ENCODE results near the gene PARL.

The PARL gene

DNA sequence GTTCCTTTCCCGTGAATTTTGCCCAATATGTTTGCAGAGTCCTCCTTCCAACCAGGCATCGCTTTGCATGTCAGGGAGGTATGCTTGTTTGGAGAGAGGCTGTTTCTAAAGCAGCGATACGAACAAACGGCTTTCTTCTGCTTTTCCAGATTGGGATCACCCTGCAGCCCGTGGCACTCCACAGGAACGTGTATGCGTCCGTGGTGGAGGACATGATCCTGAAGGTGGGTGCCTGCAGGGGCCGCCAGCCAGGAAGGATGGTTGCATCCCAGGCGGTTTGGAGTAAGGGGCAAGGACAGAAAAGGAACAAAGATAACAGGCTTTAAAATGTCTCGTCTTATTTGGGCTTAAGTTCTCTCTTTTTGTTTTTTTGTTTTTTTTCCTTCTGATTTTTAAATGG is 76.8 kb downstream of the PARL start:
- FAIRE-seq (no peak), DNase-seq (ENCODE audit: insufficient read length, low spot score) (no peak)
- TF ChIP-seq POU2F2 (IDR thresholded peaks at IDR 0.05; ENCODE audit: low read depth, low read length) (no peak), POLR2AphosphoS5 (IDR thresholded peaks at IDR 0.05; ENCODE audit: low read depth, low read length) (no peak), TAF1 (IDR thresholded peaks at IDR 0.05; ENCODE audit: low read depth, low read length) (no peak), SPI1 (IDR thresholded peaks at IDR 0.05; ENCODE audit: low read depth, low read length) (no peak), POLR2A (IDR thresholded peaks at IDR 0.05; ENCODE audit: low read depth, low read length) (no peak), PAX5 (IDR thresholded peaks at IDR 0.05; ENCODE audit: insufficient read depth, low read length, severe bottlenecking) (no peak)

DNA sequence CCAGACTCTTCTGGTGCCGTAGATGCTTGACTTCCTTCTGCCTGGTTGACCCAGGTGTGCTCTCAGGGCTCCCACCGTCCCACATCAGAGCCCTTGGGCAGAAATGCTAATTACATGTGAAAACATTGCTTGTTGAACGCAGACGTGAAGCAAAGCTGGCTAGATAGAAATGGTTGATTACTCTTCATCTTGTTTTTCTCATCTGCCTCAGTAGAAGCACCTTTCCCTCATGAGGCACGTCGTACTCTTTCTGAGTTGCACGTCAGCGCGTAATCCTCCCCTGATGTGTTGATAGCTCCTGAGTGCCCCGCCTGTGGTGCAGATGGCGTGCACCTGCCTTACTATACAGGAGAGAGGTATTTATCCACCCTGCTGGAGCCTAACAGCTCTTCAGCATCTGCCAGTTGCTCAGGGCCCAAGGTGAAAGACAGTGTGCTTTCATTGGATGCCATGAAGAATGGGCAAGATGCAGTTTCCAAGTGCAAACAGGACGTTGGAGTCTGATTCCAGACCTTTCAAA is 77.4 kb downstream of the PARL start:
- no peak for FAIRE-seq
- TF ChIP-seq SPI1 (IDR thresholded peaks at IDR 0.05; ENCODE audit: low read depth, low read length) (no peak), POU2F2 (IDR thresholded peaks at IDR 0.05; ENCODE audit: low read depth, low read length) (no peak), PAX5 (IDR thresholded peaks at IDR 0.05; ENCODE audit: insufficient read depth, low read length, severe bottlenecking) (no peak)
- DNase-seq (ENCODE audit: insufficient read length, low spot score) = no peak

DNA sequence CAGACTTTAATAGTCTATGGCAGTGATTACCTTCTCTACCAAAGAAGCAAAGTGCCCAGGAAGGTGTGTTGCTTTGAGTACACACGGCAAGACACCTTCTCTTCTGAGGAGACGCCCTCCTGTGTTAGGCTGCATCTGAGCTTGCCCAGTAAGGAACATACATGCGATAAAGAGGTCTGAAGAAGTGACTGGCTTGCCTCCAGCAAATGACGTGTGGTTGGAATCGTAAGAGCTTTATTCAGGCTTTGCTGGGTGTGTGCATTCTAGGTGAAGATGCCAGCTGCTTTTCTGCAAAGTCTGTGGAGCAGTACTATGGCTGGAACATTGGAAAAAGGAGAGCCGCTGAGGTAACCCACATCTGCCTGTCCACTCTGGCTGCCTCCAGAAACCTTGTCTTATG is 81.7 kb downstream of the PARL start:
- DNase-seq (ENCODE audit: insufficient read length, low spot score) (no peak), FAIRE-seq (no peak)
- TF ChIP-seq POLR2AphosphoS5 (IDR thresholded peaks at IDR 0.05; ENCODE audit: low read depth, low read length) (no peak), TAF1 (IDR thresholded peaks at IDR 0.05; ENCODE audit: low read depth, low read length) (no peak), PAX5 (IDR thresholded peaks at IDR 0.05; ENCODE audit: insufficient read depth, low read length, severe bottlenecking) (no peak)

- FAIRE-seq (no peak), DNase-seq (ENCODE audit: insufficient read length, low spot score) (no peak)
- no peak for TF ChIP-seq TAF1 (IDR thresholded peaks at IDR 0.05; ENCODE audit: low read depth, low read length)
- no peak for TF ChIP-seq POU2F2 (IDR thresholded peaks at IDR 0.05; ENCODE audit: low read depth, low read length)
- no peak for TF ChIP-seq PAX5 (IDR thresholded peaks at IDR 0.05; ENCODE audit: insufficient read depth, low read length, severe bottlenecking)
- no peak for TF ChIP-seq SPI1 (IDR thresholded peaks at IDR 0.05; ENCODE audit: low read depth, low read length)
- no peak for TF ChIP-seq POLR2A (IDR thresholded peaks at IDR 0.05; ENCODE audit: low read depth, low read length)
- no peak for TF ChIP-seq POLR2AphosphoS5 (IDR thresholded peaks at IDR 0.05; ENCODE audit: low read depth, low read length)
These were observed 83.1 kb downstream of the PARL start for GRCh38 chr3:183801601-183802000.

- DNase-seq (ENCODE audit: insufficient read length, low spot score) (no peak), FAIRE-seq (no peak)
- TF ChIP-seq PAX5 (IDR thresholded peaks at IDR 0.05; ENCODE audit: insufficient read depth, low read length, severe bottlenecking) = no peak
- TF ChIP-seq POU2F2 (IDR thresholded peaks at IDR 0.05; ENCODE audit: low read depth, low read length) = no peak
- TF ChIP-seq POLR2A (IDR thresholded peaks at IDR 0.05; ENCODE audit: low read depth, low read length) = no peak
- no peak for TF ChIP-seq SPI1 (IDR thresholded peaks at IDR 0.05; ENCODE audit: low read depth, low read length)
- no peak for TF ChIP-seq TAF1 (IDR thresholded peaks at IDR 0.05; ENCODE audit: low read depth, low read length)
- TF ChIP-seq POLR2AphosphoS5 (IDR thresholded peaks at IDR 0.05; ENCODE audit: low read depth, low read length) = no peak
These were observed 84.3 kb downstream of the PARL start for GRCh38 chr3:183800243-183800863.

DNA sequence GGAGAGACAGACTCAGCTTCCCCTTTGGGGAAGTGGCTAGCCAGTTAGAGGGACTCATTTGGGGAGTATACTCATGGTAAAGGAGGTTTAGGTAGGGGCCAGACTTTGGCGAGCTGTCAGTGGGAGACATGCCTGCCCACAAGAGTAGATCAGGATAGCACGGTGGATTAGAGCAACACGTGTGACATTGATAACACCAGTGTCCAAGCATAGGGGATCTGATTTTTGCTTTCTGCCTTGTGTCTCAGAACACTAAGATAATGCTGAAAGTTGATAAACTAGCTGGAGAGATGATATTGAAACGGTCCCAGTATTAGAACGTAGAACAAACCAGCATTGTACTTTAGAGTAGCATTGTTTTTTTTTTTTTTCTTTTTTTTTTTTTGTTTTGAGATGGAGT is 85.2 kb downstream of the PARL start:
- DNase-seq (ENCODE audit: insufficient read length, low spot score) (no peak), FAIRE-seq (no peak)
- no peak for TF ChIP-seq TAF1 (IDR thresholded peaks at IDR 0.05; ENCODE audit: low read depth, low read length)
- TF ChIP-seq SPI1 (IDR thresholded peaks at IDR 0.05; ENCODE audit: low read depth, low read length) = no peak
- no peak for TF ChIP-seq PAX5 (IDR thresholded peaks at IDR 0.05; ENCODE audit: insufficient read depth, low read length, severe bottlenecking)
- no peak for TF ChIP-seq POLR2A (IDR thresholded peaks at IDR 0.05; ENCODE audit: low read depth, low read length)
- TF ChIP-seq POLR2AphosphoS5 (IDR thresholded peaks at IDR 0.05; ENCODE audit: low read depth, low read length) = no peak
- TF ChIP-seq POU2F2 (IDR thresholded peaks at IDR 0.05; ENCODE audit: low read depth, low read length) = no peak

- no peak for DNase-seq (ENCODE audit: insufficient read length, low spot score)
- FAIRE-seq = no peak
- TF ChIP-seq PAX5 (IDR thresholded peaks at IDR 0.05; ENCODE audit: insufficient read depth, low read length, severe bottlenecking) (no peak), POU2F2 (IDR thresholded peaks at IDR 0.05; ENCODE audit: low read depth, low read length) (no peak), POLR2AphosphoS5 (IDR thresholded peaks at IDR 0.05; ENCODE audit: low read depth, low read length) (no peak), SPI1 (IDR thresholded peaks at IDR 0.05; ENCODE audit: low read depth, low read length) (no peak), POLR2A (IDR thresholded peaks at IDR 0.05; ENCODE audit: low read depth, low read length) (no peak), TAF1 (IDR thresholded peaks at IDR 0.05; ENCODE audit: low read depth, low read length) (no peak)
These were observed 86.7 kb downstream of the PARL start for GRCh38 chr3:183797996-183798395.

DNA sequence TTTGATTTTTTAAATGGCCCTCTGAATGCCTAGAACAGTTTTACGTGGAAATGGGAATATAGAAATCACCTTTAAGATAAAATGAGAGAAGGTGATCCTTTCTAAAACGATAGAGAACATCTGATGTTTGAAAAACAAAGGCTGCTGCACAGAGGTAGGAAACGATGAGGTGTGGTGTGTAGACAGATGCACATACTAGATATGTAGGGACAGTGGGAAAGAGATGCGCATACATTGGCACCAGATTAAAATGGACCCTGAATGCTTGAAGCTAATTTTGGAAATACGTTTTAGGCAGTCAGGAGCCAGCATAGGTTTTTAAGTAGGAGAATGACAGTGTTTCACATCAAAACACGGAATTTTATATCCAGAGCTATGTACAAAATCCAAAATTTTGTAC is 88.3 kb downstream of the PARL start:
- no peak for TF ChIP-seq POLR2AphosphoS5 (IDR thresholded peaks at IDR 0.05; ENCODE audit: low read depth, low read length)
- TF ChIP-seq PAX5 (IDR thresholded peaks at IDR 0.05; ENCODE audit: insufficient read depth, low read length, severe bottlenecking) = no peak
- no peak for TF ChIP-seq SPI1 (IDR thresholded peaks at IDR 0.05; ENCODE audit: low read depth, low read length)
- TF ChIP-seq POU2F2 (IDR thresholded peaks at IDR 0.05; ENCODE audit: low read depth, low read length) = no peak
- no peak for TF ChIP-seq TAF1 (IDR thresholded peaks at IDR 0.05; ENCODE audit: low read depth, low read length)
- TF ChIP-seq POLR2A (IDR thresholded peaks at IDR 0.05; ENCODE audit: low read depth, low read length) = no peak
- FAIRE-seq (no peak), DNase-seq (ENCODE audit: insufficient read length, low spot score) (no peak)

- FAIRE-seq (no peak), DNase-seq (ENCODE audit: insufficient read length, low spot score) (no peak)
- TF ChIP-seq POLR2A (IDR thresholded peaks at IDR 0.05; ENCODE audit: low read depth, low read length) (no peak), SPI1 (IDR thresholded peaks at IDR 0.05; ENCODE audit: low read depth, low read length) (no peak), POLR2AphosphoS5 (IDR thresholded peaks at IDR 0.05; ENCODE audit: low read depth, low read length) (no peak), TAF1 (IDR thresholded peaks at IDR 0.05; ENCODE audit: low read depth, low read length) (no peak), PAX5 (IDR thresholded peaks at IDR 0.05; ENCODE audit: insufficient read depth, low read length, severe bottlenecking) (no peak), POU2F2 (IDR thresholded peaks at IDR 0.05; ENCODE audit: low read depth, low read length) (no peak)
These were observed 90.2 kb downstream of the PARL start for GRCh38 chr3:183794452-183794851.

GRCh38 chr3:183792976-183793375 is 91.7 kb downstream of the PARL start:
- TF ChIP-seq SPI1 (IDR thresholded peaks at IDR 0.05; ENCODE audit: low read depth, low read length) = no peak
- TF ChIP-seq TAF1 (IDR thresholded peaks at IDR 0.05; ENCODE audit: low read depth, low read length) = no peak
- no peak for TF ChIP-seq PAX5 (IDR thresholded peaks at IDR 0.05; ENCODE audit: insufficient read depth, low read length, severe bottlenecking)
- no peak for TF ChIP-seq POLR2A (IDR thresholded peaks at IDR 0.05; ENCODE audit: low read depth, low read length)
- TF ChIP-seq POU2F2 (IDR thresholded peaks at IDR 0.05; ENCODE audit: low read depth, low read length) = no peak
- no peak for TF ChIP-seq POLR2AphosphoS5 (IDR thresholded peaks at IDR 0.05; ENCODE audit: low read depth, low read length)
- no peak for DNase-seq (ENCODE audit: insufficient read length, low spot score)
- FAIRE-seq = no peak
